ENCODE results near the gene VWA3B.

The VWA3B gene

DNA sequence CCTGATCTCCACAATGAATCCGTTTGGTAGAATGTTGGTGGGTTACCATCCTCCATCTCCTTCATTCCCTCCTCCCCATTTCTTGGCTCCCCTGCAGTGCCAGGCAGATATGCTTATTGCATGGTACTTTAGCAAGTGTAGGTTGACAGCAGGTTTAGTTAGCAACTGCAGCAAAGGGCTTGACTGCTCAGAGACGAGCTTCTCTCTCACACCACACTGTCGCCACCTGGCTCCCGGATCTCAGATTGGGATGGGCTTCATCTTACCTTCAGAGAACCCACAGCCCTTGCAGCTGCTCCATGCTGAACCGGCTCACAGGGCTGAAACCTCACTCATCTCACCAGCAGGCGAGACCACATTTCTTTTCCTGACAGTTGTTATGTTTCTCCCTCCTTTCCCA lies 88.8 kb downstream of the VWA3B start:
- TF ChIP-seq, protein P1, sequence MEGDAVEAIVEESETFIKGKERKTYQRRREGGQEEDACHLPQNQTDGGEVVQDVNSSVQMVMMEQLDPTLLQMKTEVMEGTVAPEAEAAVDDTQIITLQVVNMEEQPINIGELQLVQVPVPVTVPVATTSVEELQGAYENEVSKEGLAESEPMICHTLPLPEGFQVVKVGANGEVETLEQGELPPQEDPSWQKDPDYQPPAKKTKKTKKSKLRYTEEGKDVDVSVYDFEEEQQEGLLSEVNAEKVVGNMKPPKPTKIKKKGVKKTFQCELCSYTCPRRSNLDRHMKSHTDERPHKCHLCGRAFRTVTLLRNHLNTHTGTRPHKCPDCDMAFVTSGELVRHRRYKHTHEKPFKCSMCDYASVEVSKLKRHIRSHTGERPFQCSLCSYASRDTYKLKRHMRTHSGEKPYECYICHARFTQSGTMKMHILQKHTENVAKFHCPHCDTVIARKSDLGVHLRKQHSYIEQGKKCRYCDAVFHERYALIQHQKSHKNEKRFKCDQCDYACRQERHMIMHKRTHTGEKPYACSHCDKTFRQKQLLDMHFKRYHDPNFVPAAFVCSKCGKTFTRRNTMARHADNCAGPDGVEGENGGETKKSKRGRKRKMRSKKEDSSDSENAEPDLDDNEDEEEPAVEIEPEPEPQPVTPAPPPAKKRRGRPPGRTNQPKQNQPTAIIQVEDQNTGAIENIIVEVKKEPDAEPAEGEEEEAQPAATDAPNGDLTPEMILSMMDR (conservative IDR thresholded peaks at IDR 0.05; ENCODE audit: low read depth): no peak
- H3K27ac ChIP-seq: no peak overlapping the region
- CTCF ChIA-PET: interaction anchor here (0.6 to 0.8 kb wide), 2 partner anchors 8 to 376 kb away, joined by 3 read pairs; no protein-coding TSS in a partner anchor
- POLR2A ChIA-PET (ENCODE audit: low non-redundant PET): no interaction called here
- DNase-seq (ENCODE audit: low spot score): no peak

DNA sequence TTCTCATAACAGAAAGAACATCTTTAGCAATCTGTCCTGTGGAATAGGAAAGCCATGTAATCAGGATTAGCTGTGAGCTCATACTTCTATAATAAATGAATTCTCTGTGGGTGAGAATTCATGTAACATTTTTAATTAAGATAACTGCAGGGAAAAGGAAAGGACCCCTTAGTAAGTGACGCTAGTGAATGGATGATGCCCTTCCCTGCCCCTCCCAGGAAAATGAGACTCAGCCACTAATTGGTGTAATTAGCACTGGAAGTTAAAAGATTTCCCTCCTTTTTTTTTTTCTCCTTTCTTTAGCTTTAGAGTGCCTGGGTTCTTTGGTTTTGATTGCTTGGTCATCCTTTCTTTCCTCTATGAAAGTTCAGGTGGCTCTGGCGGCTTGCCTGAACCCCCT lies 90.3 kb downstream of the VWA3B start:
- H3K27ac ChIP-seq: no peak overlapping the region
- ChIA-PET POLR2A (ENCODE audit: low non-redundant PET) (no interaction called here), CTCF (no interaction called here)
- DNase-seq (ENCODE audit: low spot score): no peak
- TF ChIP-seq, protein P1 (conservative IDR thresholded peaks at IDR 0.05; ENCODE audit: low read depth): no peak

GRCh38 chr2:98177986-98178385 lies 91.0 kb downstream of the VWA3B start:
- ChIA-PET POLR2A (ENCODE audit: low non-redundant PET) (interaction anchor here (0.5 kb wide), 1 partner anchor 121 kb away, joined by 4 read pairs; no protein-coding TSS in a partner anchor), CTCF (interaction anchor here (0.9 kb wide), 1 partner anchor 141 kb away, joined by 3 read pairs; no protein-coding TSS in a partner anchor)
- DNase-seq (ENCODE audit: low spot score): no peak

GRCh38 chr2:98180456-98180855 lies 93.5 kb downstream of the VWA3B start:
- H3K27ac ChIP-seq: no peak overlapping the region
- peak; percentile 21 for DNase-seq (ENCODE audit: low spot score)
- POLR2A ChIA-PET (ENCODE audit: low non-redundant PET): no interaction called here
- CTCF ChIA-PET: no interaction called here
- TF ChIP-seq, protein P1 (conservative IDR thresholded peaks at IDR 0.05; ENCODE audit: low read depth): no peak

More at GRCh38 chr2:98177986-98178385, 91.0 kb downstream of the VWA3B start:
- H3K27ac ChIP-seq: no peak overlapping the region
- TF ChIP-seq, protein P1 (conservative IDR thresholded peaks at IDR 0.05; ENCODE audit: low read depth): no peak

- no peak for DNase-seq (ENCODE audit: low spot score)
- ChIA-PET CTCF (no interaction called here), POLR2A (ENCODE audit: low non-redundant PET) (no interaction called here)
- no peak overlapping the region for H3K27ac ChIP-seq
- TF ChIP-seq, protein P1 (conservative IDR thresholded peaks at IDR 0.05; ENCODE audit: low read depth): no peak
Observed at GRCh38 chr2:98181346-98181745, 94.4 kb downstream of the VWA3B start.

- ChIA-PET POLR2A (ENCODE audit: low non-redundant PET) (no interaction called here), CTCF (no interaction called here)
- no peak for DNase-seq (ENCODE audit: low spot score)
- no peak overlapping the region for H3K27ac ChIP-seq
- TF ChIP-seq, protein P1 (conservative IDR thresholded peaks at IDR 0.05; ENCODE audit: low read depth): no peak
Observed at GRCh38 chr2:98185801-98186200, 98.8 kb downstream of the VWA3B start.

DNA sequence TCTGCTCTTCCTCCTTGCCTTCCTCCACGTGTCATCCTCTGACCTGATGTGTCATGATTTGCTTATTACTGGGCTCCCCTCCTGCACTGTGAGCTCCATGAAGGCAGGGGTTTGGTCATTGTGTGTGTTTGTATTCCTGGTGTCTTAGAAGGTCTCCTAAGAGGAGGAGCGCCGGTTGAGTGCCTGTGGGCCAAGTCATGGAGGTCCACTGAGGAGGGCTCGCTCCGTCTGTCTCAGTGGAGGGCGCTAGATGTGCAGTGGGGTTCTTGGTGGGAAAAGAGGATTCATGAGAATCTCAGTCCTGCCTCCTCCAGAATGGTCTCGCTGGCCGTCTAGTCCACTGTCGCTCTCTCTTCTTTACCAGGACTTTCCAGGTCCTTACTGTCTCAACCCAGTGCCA lies 100.2 kb downstream of the VWA3B start:
- no peak for DNase-seq (ENCODE audit: low spot score)
- CTCF ChIA-PET: no interaction called here
- POLR2A ChIA-PET (ENCODE audit: low non-redundant PET): no interaction called here
- H3K27ac ChIP-seq: no peak overlapping the region
- TF ChIP-seq, protein P1 (conservative IDR thresholded peaks at IDR 0.05; ENCODE audit: low read depth): no peak

All from RWPE1 (cell line).